GM23338 (cell line): ENCODE measurements around the gene B3GAT2. TPM values are rescaled to one million over a fixed set of nuclear protein-coding genes. Genes with fewer than 3 reads are reported as not detected.

ENCODE experiments used
- ATAC-seq: fragments of 200-7000 bp; cut with Tn5 transposase; 3 replicates; pipeline ENCODE4 v1.9.1; 2020
- DNase-seq: peaks from one replicate; pipeline ENCODE4 v3.0.0-alpha.2; 2015; ENCODE audit warnings: low spot score
- H2AFZ ChIP-seq: fragments of 200-600 bp; sonication (generic); 2 replicates; pipeline ENCODE4 v1.8.0; 2016; ENCODE audit warnings: antibody characterized with exemption, mild to moderate bottlenecking, moderate library complexity
- H3F3A ChIP-seq: fragments of 200-600 bp; sonication (generic); replicated peaks from 2 replicates; pipeline ENCODE4 v1.8.0; 2017; ENCODE audit warnings: antibody characterized with exemption, mixed run types, low read depth
- H3K27ac ChIP-seq: fragments of 200-600 bp; sonication (generic); 2 replicates; pipeline ENCODE4 v1.6.1; 2016; ENCODE audit warnings: low read depth
- H3K27me3 ChIP-seq: fragments of 200-600 bp; sonication (generic); 2 replicates; pipeline ENCODE4 v1.8.0; 2016; ENCODE audit warnings: mild to moderate bottlenecking, mixed run types, moderate library complexity; ENCODE audit not compliant: insufficient read depth
- H3K36me3 ChIP-seq: fragments of 200-600 bp; sonication (generic); 2 replicates; pipeline ENCODE4 v1.8.0; 2016; ENCODE audit warnings: mild to moderate bottlenecking; ENCODE audit not compliant: insufficient read depth
- H3K4me1 ChIP-seq: fragments of 200-600 bp; sonication (generic); 2 replicates; pipeline ENCODE4 v1.8.0; 2016; ENCODE audit warnings: mild to moderate bottlenecking, moderate library complexity; ENCODE audit not compliant: insufficient read depth
- H3K4me2 ChIP-seq: fragments of 200-600 bp; sonication (generic); 2 replicates; pipeline ENCODE4 v1.7.1; 2017; ENCODE audit warnings: mixed run types
- H3K4me3 ChIP-seq: fragments of 200-600 bp; sonication (generic); 2 replicates; pipeline ENCODE4 v1.6.1; 2016; ENCODE audit warnings: mixed run types
- H3K79me2 ChIP-seq: fragments of 200-600 bp; sonication (generic); replicated peaks from 2 replicates; pipeline ENCODE4 v1.8.0; 2017; ENCODE audit warnings: mild to moderate bottlenecking; ENCODE audit not compliant: insufficient read depth
- H3K9me2 ChIP-seq: fragments of 200-600 bp; sonication (generic); 2 replicates; pipeline ENCODE4 v1.8.0; 2017; ENCODE audit not compliant: insufficient read depth
- H4K20me1 ChIP-seq: fragments of 200-600 bp; sonication (generic); replicated peaks from 2 replicates; pipeline ENCODE4 v1.8.0; 2017; ENCODE audit warnings: mild to moderate bottlenecking; ENCODE audit not compliant: insufficient read depth
- H3K27ac Mint-ChIP-seq: 2 replicates; pipeline ENCODE4 v1.8.0; 2020; ENCODE audit warnings: inconsistent platforms, mild to moderate bottlenecking, moderate library complexity, mixed read lengths
- H3K27me3 Mint-ChIP-seq: 3 replicates; pipeline ENCODE4 v1.8.0; 2022; ENCODE audit warnings: low read depth, mild to moderate bottlenecking, moderate library complexity, mixed read lengths, inconsistent platforms; ENCODE audit not compliant: insufficient read depth, poor library complexity
- H3K36me3 Mint-ChIP-seq: 3 replicates; pipeline ENCODE4 v1.8.0; 2021; ENCODE audit warnings: low read depth, mild to moderate bottlenecking, inconsistent platforms, moderate library complexity, mixed read lengths
- H3K4me1 Mint-ChIP-seq: 3 replicates; pipeline ENCODE4 v1.8.0; 2020; ENCODE audit warnings: mild to moderate bottlenecking, inconsistent platforms, mixed read lengths
- H3K4me3 Mint-ChIP-seq: 3 replicates; pipeline ENCODE4 v1.8.0; 2021; ENCODE audit warnings: moderate library complexity, mild to moderate bottlenecking, inconsistent platforms, mixed read lengths
- H3K9me3 Mint-ChIP-seq: 3 replicates; pipeline ENCODE4 v1.8.0; 2020; ENCODE audit warnings: moderate library complexity, mild to moderate bottlenecking, inconsistent platforms, mixed read lengths
- CREB1 ChIP-seq: fragments of 250-450 bp; sonication (Bioruptor Pico); IDR thresholded peaks from 2 replicates; pipeline ENCODE4 v1.5.0; 2020; ENCODE audit warnings: low read depth, mild to moderate bottlenecking, moderate library complexity
- EZH2 ChIP-seq: fragments of 200-600 bp; sonication (generic); IDR thresholded peaks from one replicate; pipeline ENCODE4 v1.8.0; 2017; ENCODE audit warnings: antibody characterized with exemption, mild to moderate bottlenecking, low read depth; ENCODE audit not compliant: unreplicated experiment
- EZH2phosphoT487 ChIP-seq: fragments of 200-600 bp; sonication (generic); IDR thresholded peaks from one replicate; pipeline ENCODE4 v1.8.1; 2018; ENCODE audit warnings: antibody characterized with exemption; ENCODE audit not compliant: unreplicated experiment
- JUNB ChIP-seq: IDR thresholded peaks from one replicate; pipeline ENCODE4 v1.6.1; 2016; ENCODE audit warnings: antibody characterized with exemption; ENCODE audit not compliant: unreplicated experiment
- NANOG ChIP-seq: IDR thresholded peaks from 2 replicates; pipeline ENCODE4 v1.6.1; 2016; ENCODE audit warnings: antibody characterized with exemption, borderline replicate concordance
- POLR2AphosphoS5 ChIP-seq: IDR thresholded peaks from 2 replicates; pipeline ENCODE4 v1.6.1; 2016; ENCODE audit warnings: antibody characterized with exemption, low read depth
- REST ChIP-seq: IDR thresholded peaks from one replicate; pipeline ENCODE4 v1.6.1; 2018; ENCODE audit warnings: antibody characterized with exemption; ENCODE audit not compliant: unreplicated experiment
- STAT1 ChIP-seq: IDR thresholded peaks from one replicate; pipeline ENCODE4 v1.6.1; 2016; ENCODE audit warnings: antibody characterized with exemption; ENCODE audit not compliant: unreplicated experiment
- ZNF114 ChIP-seq: fragments of 250-450 bp; sonication (Bioruptor Pico); IDR thresholded peaks from 2 replicates; pipeline ENCODE4 v1.5.0; 2020; ENCODE audit warnings: mild to moderate bottlenecking, moderate library complexity
- ZNF331 ChIP-seq: fragments of 250-450 bp; sonication (Bioruptor Pico); IDR thresholded peaks from 2 replicates; pipeline ENCODE4 v1.5.0; 2020; ENCODE audit warnings: low read depth, mild to moderate bottlenecking, moderate library complexity
- polyA plus RNA-seq: library from polyadenylated mRNA; unstranded; fragments of >200 nt; fragmentation: Nextera tagmentation; extraction: Ambion mirVana; gene quantifications from 2 replicates; pipeline ENCODE4 v1.2.1, GENCODE V29; 2016
- total RNA-seq: library from RNA; depleted of rRNA; stranded (reverse); fragments of >200 nt; shearing (Covaris generic); gene quantifications from 2 replicates; pipeline ENCODE4 v1.2.3, GENCODE V29; 2014
- TF ChIP-seq, protein P1 (sequence below): IDR thresholded peaks from 2 replicates; pipeline ENCODE4 v1.6.1; 2016; ENCODE audit warnings: antibody characterized with exemption
- TF ChIP-seq, protein P2 (sequence below): fragments of 250-450 bp; sonication (Bioruptor Pico); IDR thresholded peaks from 2 replicates; pipeline ENCODE4 v1.5.0; 2020; ENCODE audit warnings: mild to moderate bottlenecking, moderate library complexity
- TF ChIP-seq, protein P3 (sequence below), 2 experiments: fragments of 200-600 bp in 1 of 2; sonication (generic) in 1 of 2; conservative IDR thresholded peaks; 2 replicates each; pipeline versions ENCODE4 v1.5.1 to v1.6.1; 2016 to 2017; ENCODE audit warnings: antibody characterized with exemption in 2 of 2, low read depth in 2 of 2, mild to moderate bottlenecking in 2 of 2, moderate library complexity in 1 of 2

The B3GAT2 gene
- total and polyA plus RNA-seq, 2 experiments from 2014 or later, result 1.7 to 1.8 TPM

GRCh38 chr6:70980727-70981126 lies 23.9 kb upstream of the B3GAT2 start:
- Histone ChIP-seq H3F3A (no peaks in the 10 kb centered on the region), H3K36me3 (no peaks in the 10 kb centered on the region), H3K27ac (no peak overlapping the region), H2AFZ (no peak overlapping the region), H3K79me2 (no peaks in the 10 kb centered on the region), H4K20me1 (no peaks in the 10 kb centered on the region), H3K9me2 (peaks cover 7% of the 10 kb centered on the region), H3K4me3 (no peak overlapping the region), H3K4me2 (no peak overlapping the region), H3K27me3 (no peaks in the 10 kb centered on the region), H3K4me1 (no peaks in the 10 kb centered on the region)
- Mint-ChIP-seq H3K27me3 (no peaks in the 10 kb centered on the region), H3K4me3 (no peak overlapping the region), H3K27ac (no peak overlapping the region), H3K4me1 (no peaks in the 10 kb centered on the region), H3K36me3 (no peaks in the 10 kb centered on the region), H3K9me3 (no peaks in the 10 kb centered on the region; the same call in 2 of the 3 replicates)
- TF ChIP-seq NANOG (no peak), ZNF114 (CRISPR knock-in tag) (no peak), CREB1 (CRISPR knock-in tag) (no peak), EZH2phosphoT487 (no peak), EZH2 (no peak), REST (no peak), JUNB (no peak), STAT1 (no peak), ZNF331 (CRISPR knock-in tag) (no peak), POLR2AphosphoS5 (no peak)
- TF ChIP-seq, protein P1, sequence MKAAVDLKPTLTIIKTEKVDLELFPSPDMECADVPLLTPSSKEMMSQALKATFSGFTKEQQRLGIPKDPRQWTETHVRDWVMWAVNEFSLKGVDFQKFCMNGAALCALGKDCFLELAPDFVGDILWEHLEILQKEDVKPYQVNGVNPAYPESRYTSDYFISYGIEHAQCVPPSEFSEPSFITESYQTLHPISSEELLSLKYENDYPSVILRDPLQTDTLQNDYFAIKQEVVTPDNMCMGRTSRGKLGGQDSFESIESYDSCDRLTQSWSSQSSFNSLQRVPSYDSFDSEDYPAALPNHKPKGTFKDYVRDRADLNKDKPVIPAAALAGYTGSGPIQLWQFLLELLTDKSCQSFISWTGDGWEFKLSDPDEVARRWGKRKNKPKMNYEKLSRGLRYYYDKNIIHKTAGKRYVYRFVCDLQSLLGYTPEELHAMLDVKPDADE, result no peak
- TF ChIP-seq, protein P2, sequence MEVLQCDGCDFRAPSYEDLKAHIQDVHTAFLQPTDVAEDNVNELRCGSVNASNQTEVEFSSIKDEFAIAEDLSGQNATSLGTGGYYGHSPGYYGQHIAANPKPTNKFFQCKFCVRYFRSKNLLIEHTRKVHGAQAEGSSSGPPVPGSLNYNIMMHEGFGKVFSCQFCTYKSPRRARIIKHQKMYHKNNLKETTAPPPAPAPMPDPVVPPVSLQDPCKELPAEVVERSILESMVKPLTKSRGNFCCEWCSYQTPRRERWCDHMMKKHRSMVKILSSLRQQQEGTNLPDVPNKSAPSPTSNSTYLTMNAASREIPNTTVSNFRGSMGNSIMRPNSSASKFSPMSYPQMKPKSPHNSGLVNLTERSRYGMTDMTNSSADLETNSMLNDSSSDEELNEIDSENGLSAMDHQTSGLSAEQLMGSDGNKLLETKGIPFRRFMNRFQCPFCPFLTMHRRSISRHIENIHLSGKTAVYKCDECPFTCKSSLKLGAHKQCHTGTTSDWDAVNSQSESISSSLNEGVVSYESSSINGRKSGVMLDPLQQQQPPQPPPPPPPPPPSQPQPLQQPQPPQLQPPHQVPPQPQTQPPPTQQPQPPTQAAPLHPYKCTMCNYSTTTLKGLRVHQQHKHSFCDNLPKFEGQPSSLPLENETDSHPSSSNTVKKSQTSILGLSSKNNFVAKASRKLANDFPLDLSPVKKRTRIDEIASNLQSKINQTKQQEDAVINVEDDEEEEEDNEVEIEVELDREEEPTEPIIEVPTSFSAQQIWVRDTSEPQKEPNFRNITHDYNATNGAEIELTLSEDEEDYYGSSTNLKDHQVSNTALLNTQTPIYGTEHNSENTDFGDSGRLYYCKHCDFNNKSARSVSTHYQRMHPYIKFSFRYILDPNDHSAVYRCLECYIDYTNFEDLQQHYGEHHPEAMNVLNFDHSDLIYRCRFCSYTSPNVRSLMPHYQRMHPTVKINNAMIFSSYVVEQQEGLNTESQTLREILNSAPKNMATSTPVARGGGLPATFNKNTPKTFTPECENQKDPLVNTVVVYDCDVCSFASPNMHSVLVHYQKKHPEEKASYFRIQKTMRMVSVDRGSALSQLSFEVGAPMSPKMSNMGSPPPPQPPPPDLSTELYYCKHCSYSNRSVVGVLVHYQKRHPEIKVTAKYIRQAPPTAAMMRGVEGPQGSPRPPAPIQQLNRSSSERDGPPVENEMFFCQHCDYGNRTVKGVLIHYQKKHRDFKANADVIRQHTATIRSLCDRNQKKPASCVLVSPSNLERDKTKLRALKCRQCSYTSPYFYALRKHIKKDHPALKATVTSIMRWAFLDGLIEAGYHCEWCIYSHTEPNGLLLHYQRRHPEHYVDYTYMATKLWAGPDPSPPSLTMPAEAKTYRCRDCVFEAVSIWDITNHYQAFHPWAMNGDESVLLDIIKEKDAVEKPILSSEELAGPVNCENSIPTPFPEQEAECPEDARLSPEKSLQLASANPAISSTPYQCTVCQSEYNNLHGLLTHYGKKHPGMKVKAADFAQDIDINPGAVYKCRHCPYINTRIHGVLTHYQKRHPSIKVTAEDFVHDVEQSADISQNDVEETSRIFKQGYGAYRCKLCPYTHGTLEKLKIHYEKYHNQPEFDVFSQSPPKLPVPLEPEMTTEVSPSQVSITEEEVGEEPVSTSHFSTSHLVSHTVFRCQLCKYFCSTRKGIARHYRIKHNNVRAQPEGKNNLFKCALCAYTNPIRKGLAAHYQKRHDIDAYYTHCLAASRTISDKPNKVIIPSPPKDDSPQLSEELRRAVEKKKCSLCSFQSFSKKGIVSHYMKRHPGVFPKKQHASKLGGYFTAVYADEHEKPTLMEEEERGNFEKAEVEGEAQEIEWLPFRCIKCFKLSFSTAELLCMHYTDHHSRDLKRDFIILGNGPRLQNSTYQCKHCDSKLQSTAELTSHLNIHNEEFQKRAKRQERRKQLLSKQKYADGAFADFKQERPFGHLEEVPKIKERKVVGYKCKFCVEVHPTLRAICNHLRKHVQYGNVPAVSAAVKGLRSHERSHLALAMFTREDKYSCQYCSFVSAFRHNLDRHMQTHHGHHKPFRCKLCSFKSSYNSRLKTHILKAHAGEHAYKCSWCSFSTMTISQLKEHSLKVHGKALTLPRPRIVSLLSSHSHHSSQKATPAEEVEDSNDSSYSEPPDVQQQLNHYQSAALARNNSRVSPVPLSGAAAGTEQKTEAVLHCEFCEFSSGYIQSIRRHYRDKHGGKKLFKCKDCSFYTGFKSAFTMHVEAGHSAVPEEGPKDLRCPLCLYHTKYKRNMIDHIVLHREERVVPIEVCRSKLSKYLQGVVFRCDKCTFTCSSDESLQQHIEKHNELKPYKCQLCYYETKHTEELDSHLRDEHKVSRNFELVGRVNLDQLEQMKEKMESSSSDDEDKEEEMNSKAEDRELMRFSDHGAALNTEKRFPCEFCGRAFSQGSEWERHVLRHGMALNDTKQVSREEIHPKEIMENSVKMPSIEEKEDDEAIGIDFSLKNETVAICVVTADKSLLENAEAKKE (CRISPR knock-in tag), result no peak
- TF ChIP-seq, protein P3, sequence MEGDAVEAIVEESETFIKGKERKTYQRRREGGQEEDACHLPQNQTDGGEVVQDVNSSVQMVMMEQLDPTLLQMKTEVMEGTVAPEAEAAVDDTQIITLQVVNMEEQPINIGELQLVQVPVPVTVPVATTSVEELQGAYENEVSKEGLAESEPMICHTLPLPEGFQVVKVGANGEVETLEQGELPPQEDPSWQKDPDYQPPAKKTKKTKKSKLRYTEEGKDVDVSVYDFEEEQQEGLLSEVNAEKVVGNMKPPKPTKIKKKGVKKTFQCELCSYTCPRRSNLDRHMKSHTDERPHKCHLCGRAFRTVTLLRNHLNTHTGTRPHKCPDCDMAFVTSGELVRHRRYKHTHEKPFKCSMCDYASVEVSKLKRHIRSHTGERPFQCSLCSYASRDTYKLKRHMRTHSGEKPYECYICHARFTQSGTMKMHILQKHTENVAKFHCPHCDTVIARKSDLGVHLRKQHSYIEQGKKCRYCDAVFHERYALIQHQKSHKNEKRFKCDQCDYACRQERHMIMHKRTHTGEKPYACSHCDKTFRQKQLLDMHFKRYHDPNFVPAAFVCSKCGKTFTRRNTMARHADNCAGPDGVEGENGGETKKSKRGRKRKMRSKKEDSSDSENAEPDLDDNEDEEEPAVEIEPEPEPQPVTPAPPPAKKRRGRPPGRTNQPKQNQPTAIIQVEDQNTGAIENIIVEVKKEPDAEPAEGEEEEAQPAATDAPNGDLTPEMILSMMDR (conservative IDR thresholded peaks at IDR 0.05; ENCODE audit: low read depth in 2 of 2), result no peak
- ATAC-seq (no peak), DNase-seq (no peak)
